H9 (cell line): Measurements from ENCODE around the gene CCDC57. TPM values are rescaled to one million over a fixed set of nuclear protein-coding genes. Genes with fewer than 3 reads are reported as not detected.

Experiments
- DNase-seq: peaks from one replicate; pipeline ENCODE4 v3.0.0-alpha.2; 2017
- H2AFZ ChIP-seq: one replicate; pipeline ENCODE4 v1.6.1; 2013; ENCODE audit warnings: mild to moderate bottlenecking, low read length, control low read depth, moderate library complexity
- H2AK5ac ChIP-seq: 2 replicates; pipeline ENCODE4 v1.6.1; 2013; ENCODE audit warnings: low read length, control low read depth, mixed read lengths; ENCODE audit not compliant: insufficient read length
- H2BK120ac ChIP-seq: one replicate; pipeline ENCODE4 v1.6.1; 2013; ENCODE audit warnings: low read depth, mild to moderate bottlenecking, low read length, control low read depth, inconsistent platforms; ENCODE audit not compliant: poor library complexity, severe bottlenecking
- H2BK12ac ChIP-seq: 2 replicates; pipeline ENCODE4 v1.6.1; 2013; ENCODE audit warnings: low read length, control low read depth, mixed read lengths, low read depth; ENCODE audit not compliant: insufficient read length
- H2BK15ac ChIP-seq: 2 replicates; pipeline ENCODE4 v1.6.1; 2013; ENCODE audit warnings: low read depth, low read length, control low read depth
- H2BK20ac ChIP-seq: one replicate; pipeline ENCODE4 v1.6.1; 2013; ENCODE audit warnings: low read depth, mild to moderate bottlenecking, low read length, control low read depth, inconsistent platforms; ENCODE audit not compliant: poor library complexity, severe bottlenecking
- H2BK5ac ChIP-seq: 2 replicates; pipeline ENCODE4 v1.6.1; 2013; ENCODE audit warnings: low read length, control low read depth, mixed read lengths; ENCODE audit not compliant: insufficient read length
- H3K14ac ChIP-seq: 2 replicates; pipeline ENCODE4 v1.6.1; 2013; ENCODE audit warnings: low read length, control low read depth; ENCODE audit not compliant: insufficient read depth
- H3K18ac ChIP-seq: 2 replicates; pipeline ENCODE4 v1.6.1; 2013; ENCODE audit warnings: low read depth, mild to moderate bottlenecking, mixed read lengths, low read length, control low read depth; ENCODE audit not compliant: insufficient read length
- H3K23ac ChIP-seq: 2 replicates; pipeline ENCODE4 v1.6.1; 2013; ENCODE audit warnings: low read length, control low read depth, mixed read lengths, low read depth; ENCODE audit not compliant: insufficient read length
- H3K23me2 ChIP-seq: 2 replicates; pipeline ENCODE4 v1.6.1; 2013; ENCODE audit warnings: low read depth, mild to moderate bottlenecking, mixed read lengths, low read length, control low read depth; ENCODE audit not compliant: insufficient read length, poor library complexity, severe bottlenecking
- H3K27ac ChIP-seq: 2 replicates; pipeline ENCODE4 v1.5.1; 2013; ENCODE audit warnings: low read length, control low read depth, mixed read lengths, low read depth; ENCODE audit not compliant: insufficient read length
- H3K27me3 ChIP-seq: 2 replicates; pipeline ENCODE4 v1.6.1; 2013; ENCODE audit warnings: low read length, control low read depth, inconsistent platforms; ENCODE audit not compliant: insufficient read depth
- H3K4ac ChIP-seq: 2 replicates; pipeline ENCODE4 v1.6.1; 2013; ENCODE audit warnings: low read depth, mild to moderate bottlenecking, control low read depth, inconsistent platforms, low read length, moderate library complexity
- H3K4me1 ChIP-seq: 2 replicates; pipeline ENCODE4 v1.6.1; 2013; ENCODE audit warnings: low read length, control low read depth, inconsistent platforms; ENCODE audit not compliant: insufficient read depth
- H3K4me2 ChIP-seq: 2 replicates; pipeline ENCODE4 v1.6.1; 2013; ENCODE audit warnings: low read length, control low read depth, mixed read lengths; ENCODE audit not compliant: insufficient read length, insufficient read depth
- H3K56ac ChIP-seq: 2 replicates; pipeline ENCODE4 v1.6.1; 2013; ENCODE audit warnings: low read depth, mild to moderate bottlenecking, mixed read lengths, low read length, control low read depth; ENCODE audit not compliant: insufficient read length
- H3K79me1 ChIP-seq: 2 replicates; pipeline ENCODE4 v1.6.1; 2013; ENCODE audit warnings: low read depth, mild to moderate bottlenecking, moderate library complexity, low read length, control low read depth, inconsistent platforms; ENCODE audit not compliant: insufficient read depth, poor library complexity, severe bottlenecking
- H3K79me2 ChIP-seq: 2 replicates; pipeline ENCODE4 v1.6.1; 2013; ENCODE audit warnings: low read length, control low read depth, inconsistent platforms; ENCODE audit not compliant: insufficient read depth
- H3K9ac ChIP-seq: 2 replicates; pipeline ENCODE4 v1.6.1; 2013; ENCODE audit warnings: low read length, control low read depth, mixed read lengths; ENCODE audit not compliant: insufficient read length; ENCODE audit errors: extremely low read depth
- H3K9me3 ChIP-seq: one replicate; pipeline ENCODE4 v1.6.1; 2013; ENCODE audit warnings: low read depth, low read length, inconsistent platforms; ENCODE audit not compliant: control insufficient read depth
- H3T11ph ChIP-seq: one replicate; pipeline ENCODE4 v1.6.1; 2013; ENCODE audit warnings: mild to moderate bottlenecking, low read length, control low read depth, inconsistent platforms
- H4K20me1 ChIP-seq: one replicate; pipeline ENCODE4 v1.6.1; 2013; ENCODE audit not compliant: control insufficient read depth, insufficient read length, insufficient read depth
- H4K5ac ChIP-seq: 2 replicates; pipeline ENCODE4 v1.6.1; 2013; ENCODE audit warnings: low read depth, mild to moderate bottlenecking, mixed read lengths, low read length, control low read depth; ENCODE audit not compliant: insufficient read length
- H4K8ac ChIP-seq: replicated peaks from 2 replicates; pipeline ENCODE4 v1.6.1; 2013; ENCODE audit warnings: low read length, control low read depth, mixed read lengths, low read depth; ENCODE audit not compliant: insufficient read length
- H4K91ac ChIP-seq: 2 replicates; pipeline ENCODE4 v1.6.1; 2013; ENCODE audit warnings: low read depth, mild to moderate bottlenecking, moderate library complexity, mixed read lengths, low read length, control low read depth; ENCODE audit not compliant: insufficient read length
- H3K27ac Mint-ChIP-seq, 3 experiments: 2 replicates in 2 of 3; 3 replicates in 1 of 3; pipeline ENCODE4 v1.8.0; 2020 to 2021; ENCODE audit warnings: mixed read lengths in 3 of 3, mild to moderate bottlenecking in 1 of 3, moderate library complexity in 1 of 3
- H3K27me3 Mint-ChIP-seq: 2 replicates; pipeline ENCODE4 v1.8.0; 2021; ENCODE audit warnings: low read depth, mild to moderate bottlenecking, moderate library complexity, mixed read lengths
- H3K36me3 Mint-ChIP-seq, 3 experiments: 2 replicates in 2 of 3; 3 replicates in 1 of 3; pipeline ENCODE4 v1.8.0; 2020 to 2021; ENCODE audit warnings: low read depth in 3 of 3, mixed read lengths in 3 of 3; ENCODE audit not compliant: insufficient read depth in 1 of 3
- H3K4me1 Mint-ChIP-seq, 2 experiments: 2 replicates each; pipeline ENCODE4 v1.8.0; 2020; ENCODE audit warnings: mixed read lengths in 2 of 2
- H3K4me3 Mint-ChIP-seq, 2 experiments: 2 replicates in 1 of 2; 3 replicates in 1 of 2; pipeline ENCODE4 v1.8.0; 2020 to 2021; ENCODE audit warnings: mild to moderate bottlenecking in 2 of 2, mixed read lengths in 2 of 2, moderate library complexity in 1 of 2
- H3K9me3 Mint-ChIP-seq, 2 experiments: 2 replicates in 1 of 2; 3 replicates in 1 of 2; pipeline ENCODE4 v1.8.0; 2020; ENCODE audit warnings: mild to moderate bottlenecking in 2 of 2, mixed read lengths in 2 of 2, moderate library complexity in 1 of 2
- WGBS: extraction: QIAGEN DNeasy Blood & Tissue Kit; methylation state at CpG from one replicate; pipeline ENCODE4 v1.1.7; 2013; ENCODE audit warnings: missing lambda C conversion rate, low lambda C conversion rate, mixed read lengths; ENCODE audit not compliant: insufficient read length; ENCODE audit errors: extremely low coverage; 5-methylcytosine and 5-hydroxymethylcytosine counted together
- total RNA-seq: library from RNA; stranded (reverse); gene quantifications from 2 replicates; pipeline ENCODE4 v1.2.1, GENCODE V29; 2021
- TF ChIP-seq, protein P1 (sequence below): fragments of 200-600 bp; sonication (generic); conservative IDR thresholded peaks from 3 replicates; pipeline ENCODE4 v1.8.0; 2021; ENCODE audit warnings: antibody characterized with exemption, mild to moderate bottlenecking

CCDC57 gene
- total RNA-seq, 1 experiment from 2014 or later: 11.0 TPM

DNA sequence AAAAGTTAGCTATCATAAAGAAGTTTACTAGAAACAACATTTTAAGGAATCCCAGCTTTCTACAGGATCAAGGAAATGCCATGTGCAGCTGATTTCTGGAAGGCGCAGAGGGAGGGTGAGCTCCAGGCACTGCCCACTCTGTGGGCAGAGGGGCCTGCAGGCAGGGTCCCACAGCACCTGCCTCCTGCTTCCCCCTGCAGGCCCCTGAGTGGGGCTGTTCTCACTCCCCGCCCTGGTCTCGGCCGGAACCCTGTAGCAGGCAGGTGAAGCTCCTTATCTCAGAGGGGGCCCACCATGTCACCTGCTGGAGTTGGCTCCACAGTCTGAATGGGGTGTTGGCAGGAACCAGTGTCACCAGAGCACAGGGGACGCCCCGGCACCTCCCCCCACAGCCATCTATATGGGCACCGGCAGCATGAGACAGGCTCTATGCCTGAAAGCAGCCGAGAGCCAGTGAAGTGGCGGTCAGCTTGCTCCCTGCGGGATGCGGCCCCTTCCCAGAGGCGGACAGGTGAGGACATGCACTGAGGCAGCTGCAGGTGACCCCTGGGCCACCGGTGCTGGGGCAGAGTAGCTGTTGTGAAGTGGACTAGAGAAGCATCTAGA lies 67.0 kb downstream of the CCDC57 start:
- no peaks in the 10 kb centered on the region; a peak in 1 of 4 replicates for H3K4me1 Mint-ChIP-seq
- Histone ChIP-seq H3T11ph (no peak overlapping the region), H3K9me3 (no peaks in the 10 kb centered on the region), H3K56ac (no peak overlapping the region), H3K4me1 (no peaks in the 10 kb centered on the region), H3K79me1 (no peaks in the 10 kb centered on the region), H3K23me2 (no peaks in the 10 kb centered on the region), H2BK120ac (no peak overlapping the region), H2BK20ac (no peak overlapping the region), H3K27ac (no peak overlapping the region), H2AFZ (no peak overlapping the region), H2BK12ac (no peak overlapping the region), H3K18ac (no peak overlapping the region), H2BK15ac (no peak overlapping the region), H3K4ac (no peak overlapping the region), H2AK5ac (no peak overlapping the region), H3K4me2 (no peak overlapping the region), H4K20me1 (no peaks in the 10 kb centered on the region), H4K5ac (no peak overlapping the region), H4K91ac (no peak overlapping the region), H3K27me3 (no peaks in the 10 kb centered on the region), H3K23ac (no peak overlapping the region), H3K79me2 (no peaks in the 10 kb centered on the region), H3K9ac (no peak overlapping the region), H3K14ac (no peak overlapping the region), H2BK5ac (no peak overlapping the region), H4K8ac (no peak overlapping the region)
- TF ChIP-seq, protein P1, sequence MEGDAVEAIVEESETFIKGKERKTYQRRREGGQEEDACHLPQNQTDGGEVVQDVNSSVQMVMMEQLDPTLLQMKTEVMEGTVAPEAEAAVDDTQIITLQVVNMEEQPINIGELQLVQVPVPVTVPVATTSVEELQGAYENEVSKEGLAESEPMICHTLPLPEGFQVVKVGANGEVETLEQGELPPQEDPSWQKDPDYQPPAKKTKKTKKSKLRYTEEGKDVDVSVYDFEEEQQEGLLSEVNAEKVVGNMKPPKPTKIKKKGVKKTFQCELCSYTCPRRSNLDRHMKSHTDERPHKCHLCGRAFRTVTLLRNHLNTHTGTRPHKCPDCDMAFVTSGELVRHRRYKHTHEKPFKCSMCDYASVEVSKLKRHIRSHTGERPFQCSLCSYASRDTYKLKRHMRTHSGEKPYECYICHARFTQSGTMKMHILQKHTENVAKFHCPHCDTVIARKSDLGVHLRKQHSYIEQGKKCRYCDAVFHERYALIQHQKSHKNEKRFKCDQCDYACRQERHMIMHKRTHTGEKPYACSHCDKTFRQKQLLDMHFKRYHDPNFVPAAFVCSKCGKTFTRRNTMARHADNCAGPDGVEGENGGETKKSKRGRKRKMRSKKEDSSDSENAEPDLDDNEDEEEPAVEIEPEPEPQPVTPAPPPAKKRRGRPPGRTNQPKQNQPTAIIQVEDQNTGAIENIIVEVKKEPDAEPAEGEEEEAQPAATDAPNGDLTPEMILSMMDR: no peak
- peaks cover 6% of the 10 kb centered on the region for H3K27me3 Mint-ChIP-seq
- H3K4me3 Mint-ChIP-seq: no peak overlapping the region
- DNase-seq: no peak
- peaks cover 0 to 27% of the 10 kb centered on the region in 2 experiments; a peak in 3 of 5 replicates for H3K9me3 Mint-ChIP-seq
- WGBS: no CpG with 5 or more reads among the region's 13 CpGs
- no peak overlapping the region for H3K27ac Mint-ChIP-seq
- peaks cover 6 to 27% (median 8%) of the 10 kb centered on the region in 3 experiments; a peak in 6 of 7 replicates for H3K36me3 Mint-ChIP-seq
